Smooth muscle cell (in vitro differentiated cells): ENCODE data around the gene FHOD3. TPM values are rescaled to one million over a fixed set of nuclear protein-coding genes. Genes with fewer than 3 reads are reported as not detected.

ENCODE experiments used
- DNase-seq: peaks from one replicate; lab custom pipeline; 2025; ENCODE audit not compliant: unreplicated experiment; lab: John Stamatoyannopoulos, UW
- H2AFZ ChIP-seq: fragments of 200-600 bp; sonication (generic); 2 replicates; pipeline ENCODE4 v1.6.0; 2016; ENCODE audit warnings: antibody characterized with exemption, low read depth, mild to moderate bottlenecking
- H3F3A ChIP-seq: fragments of 200-600 bp; sonication (generic); 2 replicates; pipeline ENCODE4 v1.6.0; 2017; ENCODE audit warnings: antibody characterized with exemption, low read depth
- H3K27ac ChIP-seq: fragments of 200-600 bp; sonication (generic); 2 replicates; pipeline ENCODE4 v1.5.1; 2016; ENCODE audit warnings: low read depth, mild to moderate bottlenecking
- H3K27me3 ChIP-seq: fragments of 200-600 bp; sonication (generic); 2 replicates; pipeline ENCODE4 v1.6.1; 2016; ENCODE audit warnings: low read depth, mild to moderate bottlenecking
- H3K36me3 ChIP-seq: fragments of 200-600 bp; sonication (generic); 2 replicates; pipeline ENCODE4 v1.5.1; 2016; ENCODE audit warnings: low read depth
- H3K4me1 ChIP-seq: fragments of 200-600 bp; sonication (generic); 2 replicates; pipeline ENCODE4 v1.5.1; 2016; ENCODE audit warnings: low read depth
- H3K4me2 ChIP-seq: fragments of 200-600 bp; sonication (generic); 2 replicates; pipeline ENCODE4 v1.6.0; 2016; ENCODE audit warnings: mild to moderate bottlenecking
- H3K4me3 ChIP-seq: fragments of 200-600 bp; sonication (generic); 2 replicates; pipeline ENCODE4 v1.5.1; 2016; ENCODE audit warnings: mild to moderate bottlenecking
- H3K79me2 ChIP-seq: fragments of 200-600 bp; sonication (generic); 2 replicates; pipeline ENCODE4 v1.6.0; 2016; ENCODE audit warnings: low read depth, mild to moderate bottlenecking
- H3K9ac ChIP-seq: fragments of 200-600 bp; sonication (generic); 2 replicates; pipeline ENCODE4 v1.6.0; 2016; ENCODE audit warnings: low read depth
- H3K9me3 ChIP-seq: fragments of 200-600 bp; sonication (generic); replicated peaks from 2 replicates; pipeline ENCODE4 v1.5.1; 2016; ENCODE audit warnings: low read depth
- H4K20me1 ChIP-seq: fragments of 200-600 bp; sonication (generic); 2 replicates; pipeline ENCODE4 v1.6.0; 2016; ENCODE audit warnings: low read depth
- WGBS: methylation state at CpG from one replicate; pipeline ENCODE4 v1.1.7; 2016; ENCODE audit warnings: low lambda C conversion rate; 5-methylcytosine and 5-hydroxymethylcytosine counted together
- polyA plus RNA-seq: library from polyadenylated mRNA; unstranded; fragments of >200 nt; fragmentation: Nextera tagmentation; extraction: Ambion mirVana; gene quantifications from 2 replicates; pipeline ENCODE4 v1.2.1, GENCODE V29; 2016
- total RNA-seq: library from RNA; depleted of rRNA; stranded (reverse); fragments of >200 nt; gene quantifications from 2 replicates; pipeline ENCODE4 v1.2.3, GENCODE V29; 2014
- TF ChIP-seq, protein P1 (sequence below): fragments of 200-600 bp; sonication (generic); IDR thresholded peaks from 2 replicates; pipeline ENCODE4 v1.5.1; 2017; ENCODE audit warnings: borderline replicate concordance, mild to moderate bottlenecking, antibody characterized with exemption; ENCODE audit not compliant: insufficient read depth, poor library complexity, severe bottlenecking

The FHOD3 gene
- total and polyA plus RNA-seq, 2 experiments from 2014 or later = 6.3 to 19.4 TPM

DNA sequence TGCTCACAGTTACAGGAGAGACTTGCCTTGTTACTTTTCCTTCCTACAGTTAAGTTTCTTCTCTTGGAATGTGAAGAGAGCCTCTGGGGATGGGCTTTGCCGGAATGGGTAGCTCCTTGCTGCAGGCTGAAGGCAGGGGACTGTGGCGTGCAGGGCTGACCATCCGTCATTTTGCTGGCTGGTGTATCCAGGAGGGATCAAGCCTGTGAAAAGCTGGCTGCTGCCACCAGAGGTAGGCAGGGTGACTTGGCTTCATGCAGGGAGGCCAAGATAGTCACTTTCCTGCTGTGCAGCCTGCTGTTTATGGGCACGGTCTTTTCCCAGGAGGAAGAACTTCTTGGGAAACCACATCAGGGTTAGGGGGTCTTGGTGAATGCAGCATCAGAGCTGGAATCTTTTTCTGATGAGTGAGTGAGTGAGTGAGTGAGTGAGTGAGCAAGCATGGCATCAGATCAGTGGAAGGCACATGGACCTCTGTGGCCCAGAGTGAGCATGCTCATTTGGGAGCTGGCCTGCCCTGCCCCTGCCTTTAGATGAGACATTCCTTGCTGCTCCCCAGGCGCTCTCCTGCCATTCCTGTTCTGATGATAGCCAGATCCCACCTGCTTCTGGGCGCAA, 33.0 kb downstream of the FHOD3 start:
- TF ChIP-seq, protein P1, sequence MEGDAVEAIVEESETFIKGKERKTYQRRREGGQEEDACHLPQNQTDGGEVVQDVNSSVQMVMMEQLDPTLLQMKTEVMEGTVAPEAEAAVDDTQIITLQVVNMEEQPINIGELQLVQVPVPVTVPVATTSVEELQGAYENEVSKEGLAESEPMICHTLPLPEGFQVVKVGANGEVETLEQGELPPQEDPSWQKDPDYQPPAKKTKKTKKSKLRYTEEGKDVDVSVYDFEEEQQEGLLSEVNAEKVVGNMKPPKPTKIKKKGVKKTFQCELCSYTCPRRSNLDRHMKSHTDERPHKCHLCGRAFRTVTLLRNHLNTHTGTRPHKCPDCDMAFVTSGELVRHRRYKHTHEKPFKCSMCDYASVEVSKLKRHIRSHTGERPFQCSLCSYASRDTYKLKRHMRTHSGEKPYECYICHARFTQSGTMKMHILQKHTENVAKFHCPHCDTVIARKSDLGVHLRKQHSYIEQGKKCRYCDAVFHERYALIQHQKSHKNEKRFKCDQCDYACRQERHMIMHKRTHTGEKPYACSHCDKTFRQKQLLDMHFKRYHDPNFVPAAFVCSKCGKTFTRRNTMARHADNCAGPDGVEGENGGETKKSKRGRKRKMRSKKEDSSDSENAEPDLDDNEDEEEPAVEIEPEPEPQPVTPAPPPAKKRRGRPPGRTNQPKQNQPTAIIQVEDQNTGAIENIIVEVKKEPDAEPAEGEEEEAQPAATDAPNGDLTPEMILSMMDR = no peak
- Histone ChIP-seq H3K4me1 (peaks cover 4% of the 10 kb centered on the region), H3K36me3 (no peaks in the 10 kb centered on the region), H4K20me1 (no peaks in the 10 kb centered on the region), H3K27ac (no peak overlapping the region), H2AFZ (no peak overlapping the region), H3K27me3 (no peaks in the 10 kb centered on the region), H3K9ac (no peak overlapping the region), H3F3A (no peaks in the 10 kb centered on the region), H3K79me2 (peaks cover 15% of the 10 kb centered on the region), H3K9me3 (no peaks in the 10 kb centered on the region), H3K4me2 (no peak overlapping the region), H3K4me3 (no peak overlapping the region)
- DNase-seq = no peak
- 73% methylated on average over 6 of the region's 6 CpGs for WGBS

DNA sequence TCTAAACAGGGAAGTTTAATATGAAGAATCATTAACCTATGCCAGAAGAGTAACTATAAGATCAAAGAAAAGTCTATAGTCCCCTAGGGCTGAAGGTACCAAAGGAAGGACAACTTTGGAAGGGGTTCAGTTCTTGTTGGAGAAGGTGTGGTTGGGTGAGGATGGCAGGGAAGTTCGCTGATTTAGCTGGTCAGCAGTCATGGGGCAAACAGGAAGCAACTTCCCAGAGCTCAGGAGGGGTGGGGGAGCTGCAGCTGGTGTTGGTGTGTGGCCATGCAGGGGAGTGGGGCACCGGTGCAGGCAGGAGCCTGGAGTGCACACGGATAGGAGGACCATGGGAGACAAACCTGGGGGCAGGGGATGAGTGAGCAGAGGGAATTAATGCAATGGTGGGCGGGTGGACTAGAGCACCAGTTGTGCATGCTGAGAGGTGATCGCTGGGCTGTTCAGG, 34.0 kb downstream of the FHOD3 start:
- no peak overlapping the region for H3K4me2 ChIP-seq
- H2AFZ ChIP-seq = no peak overlapping the region
- H3K27ac ChIP-seq = no peak overlapping the region
- no peak overlapping the region for H3K9ac ChIP-seq
- DNase-seq = no peak
- H3K27me3 ChIP-seq = no peaks in the 10 kb centered on the region
- H3K4me1 ChIP-seq = no peaks in the 10 kb centered on the region
- H3K36me3 ChIP-seq = no peaks in the 10 kb centered on the region
- peaks cover 8% of the 10 kb centered on the region for H3K79me2 ChIP-seq
- TF ChIP-seq, protein P1 = no peak
- H4K20me1 ChIP-seq = no peaks in the 10 kb centered on the region
- H3F3A ChIP-seq = no peaks in the 10 kb centered on the region
- H3K4me3 ChIP-seq = no peak overlapping the region
- 73% methylated on average over 5 of the region's 5 CpGs for WGBS
- no peaks in the 10 kb centered on the region for H3K9me3 ChIP-seq

DNA sequence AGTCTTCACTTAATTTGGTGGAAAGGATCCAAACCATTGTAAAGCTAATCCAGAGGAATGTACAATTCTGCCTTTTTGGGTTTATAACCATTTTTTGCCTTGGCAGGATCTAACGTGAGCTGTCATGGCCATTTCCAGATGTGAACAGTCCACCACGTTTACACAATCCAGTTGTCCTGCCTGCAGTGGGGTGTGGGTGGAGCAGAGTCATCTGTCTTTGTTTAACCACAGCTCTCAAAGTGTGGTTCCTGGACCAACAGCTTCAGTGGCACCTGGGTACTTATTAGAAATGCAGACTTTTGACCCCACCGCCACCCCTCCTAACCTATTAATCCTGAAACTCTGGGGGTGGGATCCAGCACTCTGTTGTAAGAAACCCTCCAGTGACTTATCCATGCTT, 35.9 kb downstream of the FHOD3 start:
- no peak overlapping the region for H2AFZ ChIP-seq
- H3K4me3 ChIP-seq = no peak overlapping the region
- no peak for DNase-seq
- no peaks in the 10 kb centered on the region for H3K4me1 ChIP-seq
- WGBS = 37% methylated on average over 3 of the region's 3 CpGs
- H3K9me3 ChIP-seq = no peaks in the 10 kb centered on the region
- peaks cover 8% of the 10 kb centered on the region for H3K79me2 ChIP-seq
- no peaks in the 10 kb centered on the region for H3K27me3 ChIP-seq
- no peaks in the 10 kb centered on the region for H4K20me1 ChIP-seq
- H3K27ac ChIP-seq = no peak overlapping the region
- no peak overlapping the region for H3K4me2 ChIP-seq
- H3K9ac ChIP-seq = no peak overlapping the region
- no peaks in the 10 kb centered on the region for H3K36me3 ChIP-seq
- TF ChIP-seq, protein P1 = no peak
- H3F3A ChIP-seq = no peaks in the 10 kb centered on the region

DNA sequence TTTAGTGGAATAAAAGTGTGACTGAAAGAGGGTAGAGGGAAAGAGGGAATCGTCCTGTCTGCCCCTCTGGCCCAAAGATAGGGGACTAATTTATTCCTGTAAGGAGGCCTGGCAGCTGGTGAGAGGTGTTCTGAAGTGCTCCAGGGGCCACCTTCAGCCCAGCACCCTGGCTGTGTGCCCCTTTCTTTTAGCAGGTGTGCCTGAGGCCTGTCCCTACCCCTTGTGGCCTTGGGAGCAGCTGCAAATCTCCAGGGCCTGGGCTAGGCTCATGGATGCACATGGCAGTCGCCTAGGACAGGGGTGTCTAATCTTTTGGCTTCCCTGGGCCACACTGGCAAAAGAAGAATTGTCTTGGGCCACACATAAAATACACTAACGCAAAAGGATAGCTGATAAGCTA, 37.3 kb downstream of the FHOD3 start:
- no peak overlapping the region for H2AFZ ChIP-seq
- H3K27me3 ChIP-seq = no peaks in the 10 kb centered on the region
- no peaks in the 10 kb centered on the region for H3K9me3 ChIP-seq
- H4K20me1 ChIP-seq = no peaks in the 10 kb centered on the region
- no peak overlapping the region for H3K4me3 ChIP-seq
- H3K79me2 ChIP-seq = peaks cover 13% of the 10 kb centered on the region
- no peak overlapping the region for H3K4me2 ChIP-seq
- no peak overlapping the region for H3K27ac ChIP-seq
- no peak for DNase-seq
- no peaks in the 10 kb centered on the region for H3K36me3 ChIP-seq
- TF ChIP-seq, protein P1 = no peak
- no peak overlapping the region for H3K9ac ChIP-seq
- 94% methylated on average over 3 of the region's 3 CpGs for WGBS
- H3K4me1 ChIP-seq = no peaks in the 10 kb centered on the region
- no peaks in the 10 kb centered on the region for H3F3A ChIP-seq
